Adipose tissue (tissue), 3 donors: ENCODE data around the gene ITGAL. TPM values are rescaled to one million over a fixed set of nuclear protein-coding genes. Genes with fewer than 3 reads are reported as not detected.
"Not testable (repeated sequence)": the region's sequence is repeated elsewhere in the genome, so short reads cannot be mapped to it uniquely, and the experiment has no call there.

Experiments
- H3K27ac ChIP-seq: one replicate; pipeline ENCODE4 v1.5.1; 2013; ENCODE audit warnings: low read depth, low read length
- WGBS, 3 donors: extraction: QIAGEN DNeasy Blood & Tissue Kit; methylation state at CpG; one replicate each; pipeline ENCODE4 v1.1.7; 2013; 5-methylcytosine and 5-hydroxymethylcytosine counted together
- polyA plus RNA-seq, 3 donors: library from polyadenylated mRNA; stranded (reverse); fragments of 200-250 nt; gene quantifications; one replicate each; pipeline ENCODE4 v1.2.3, GENCODE V29; 2013
- donor health status: healthy with polysubstance abuse.
- donor health status: Bipolar disorder and iron deficiency.
- donor health status: healthy.

ITGAL gene
- polyA plus RNA-seq, 3 donors = 1.2 to 5.3 (median 4.3) TPM

DNA sequence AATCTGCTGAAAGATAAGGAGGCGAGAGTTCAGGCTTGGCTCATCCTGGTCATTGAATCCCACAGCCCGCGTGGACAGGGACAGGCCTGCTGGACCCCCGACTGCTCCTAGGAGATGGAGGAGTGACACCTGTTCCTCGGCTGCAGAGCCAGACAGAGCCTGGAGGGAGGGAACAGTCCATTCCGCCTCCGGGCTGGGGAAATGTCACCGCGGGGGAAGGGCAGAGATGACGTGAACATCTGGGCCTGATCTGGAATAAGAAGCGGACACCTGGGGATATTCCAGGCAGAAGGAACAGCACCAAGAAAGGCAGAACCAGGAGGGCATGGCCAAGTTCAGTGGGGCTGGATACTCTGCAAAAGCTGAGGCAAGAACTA, 60.6 kb downstream of the ITGAL start:
- no peak overlapping the region for H3K27ac ChIP-seq
- 49 to 79% (median 71%) methylated on average over 11 of the region's 11 CpGs for WGBS, 3 donors

DNA sequence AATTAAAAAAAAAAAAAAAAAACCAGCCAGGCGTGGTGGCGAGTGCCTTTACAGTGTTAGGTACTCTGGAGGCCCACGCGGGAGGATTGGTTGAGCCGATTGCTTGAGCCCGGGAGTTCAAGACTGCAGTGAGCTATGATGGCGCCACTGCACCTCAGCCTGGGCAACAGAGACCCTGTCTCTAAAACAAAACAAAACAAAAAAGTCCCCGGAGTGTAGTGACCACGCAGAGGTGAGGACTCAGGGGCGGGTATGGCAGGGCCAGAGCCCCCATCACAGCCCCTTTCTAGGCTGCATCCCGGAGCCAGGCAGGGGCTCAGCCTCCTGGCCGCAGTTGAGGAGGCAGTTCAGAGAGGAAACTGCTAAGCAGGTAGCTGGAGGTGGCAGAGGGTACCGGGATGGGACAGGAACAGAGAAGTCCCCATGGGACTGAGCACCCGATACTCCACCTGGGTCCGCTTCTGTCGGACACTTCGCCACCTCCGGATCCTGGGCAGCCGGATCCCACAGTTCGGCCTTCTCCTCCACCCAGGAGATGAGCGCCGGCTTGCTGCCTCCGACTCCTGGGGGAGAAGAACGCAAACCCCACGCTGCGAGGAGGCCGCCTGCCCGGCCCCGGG, 61.3 kb downstream of the ITGAL start:
- WGBS, 3 donors = 10 to 15% (median 15%) methylated on average over 28 to 29 of the region's 29 CpGs
- H3K27ac ChIP-seq = peak overlapping the region; percentile 75

DNA sequence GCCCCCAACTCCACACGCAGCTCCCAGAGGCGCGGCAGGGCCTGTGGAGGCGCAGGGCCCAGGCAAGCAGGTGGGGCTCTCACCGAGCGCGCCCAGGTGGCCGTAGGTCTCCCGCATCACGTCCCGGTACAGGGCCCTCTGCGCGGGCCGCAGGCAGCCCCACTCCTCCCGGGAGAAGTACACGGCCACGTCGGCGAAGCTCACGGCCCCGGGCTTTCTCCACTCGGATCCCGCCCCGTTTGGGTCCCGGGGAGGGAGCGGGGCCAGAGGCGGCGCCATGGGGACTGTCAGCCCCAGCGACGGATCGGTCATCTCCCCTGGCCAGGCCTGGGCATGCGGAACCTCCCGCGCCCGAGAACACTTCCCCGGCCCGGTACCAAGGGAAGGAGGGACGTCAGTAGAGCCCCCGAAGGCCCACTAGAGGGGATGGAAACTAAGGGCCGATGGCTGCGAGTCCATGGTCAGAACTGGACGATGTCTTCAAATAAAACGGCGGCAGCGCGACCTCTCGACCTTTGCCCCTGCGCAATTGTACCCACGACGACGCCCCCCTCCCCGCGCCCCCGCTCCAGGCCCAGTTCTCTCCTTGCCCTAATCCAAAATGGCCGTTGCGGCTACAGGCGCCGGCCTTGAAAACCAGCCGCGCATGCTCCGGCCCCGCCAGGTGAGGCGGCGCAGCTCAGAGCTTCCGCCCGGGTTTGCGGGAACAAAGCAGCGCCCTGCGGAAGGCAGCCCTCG, 62.0 kb downstream of the ITGAL start, which contains the start of gene ZNF747:
Gene ZNF747 (minus strand): TSS at position 491 of the 738 bp plus-strand sequence. CDS start 179 bp downstream, at position 312.
- 0 to 1% (median 0%) methylated on average over 57 to 70 of the region's 70 CpGs for WGBS, 3 donors
- peak within 1 kb of the TSS; percentile 75 for H3K27ac ChIP-seq

DNA sequence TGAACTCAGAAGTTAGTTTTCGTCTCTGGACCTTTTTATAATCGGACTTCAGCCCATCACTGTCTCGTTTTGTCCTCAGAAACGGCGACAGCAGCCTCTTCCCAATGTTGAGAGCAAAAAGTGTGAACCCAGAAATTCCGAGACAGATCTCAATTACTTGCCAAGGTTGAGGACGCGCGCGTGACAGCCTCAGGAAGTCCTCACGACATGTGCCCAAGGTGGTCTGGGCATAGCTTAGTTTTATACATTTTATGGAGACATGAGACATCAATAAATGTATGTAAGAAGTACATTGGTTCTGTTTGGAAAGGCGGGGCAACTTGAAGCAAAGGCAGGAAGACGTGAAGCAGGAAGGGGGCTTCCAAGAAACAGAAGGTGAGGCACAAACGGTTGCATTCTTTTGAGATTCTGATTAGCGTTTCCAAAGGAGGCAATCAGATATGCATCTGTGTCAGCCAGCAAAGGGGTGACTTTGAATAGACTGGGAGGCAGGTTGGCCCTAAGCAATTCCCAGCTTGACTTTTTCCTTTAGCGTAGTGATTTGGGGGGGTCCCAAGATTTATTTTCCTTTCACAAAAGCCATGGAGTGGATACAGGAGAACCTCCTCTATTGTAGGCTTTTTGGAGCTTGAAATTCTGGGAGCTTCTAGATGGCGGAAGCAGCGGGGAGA, 62.7 kb downstream of the ITGAL start:
- WGBS, 3 donors = 2 to 7% (median 2%) methylated on average over 18 of the region's 18 CpGs
- no peak overlapping the region for H3K27ac ChIP-seq

DNA sequence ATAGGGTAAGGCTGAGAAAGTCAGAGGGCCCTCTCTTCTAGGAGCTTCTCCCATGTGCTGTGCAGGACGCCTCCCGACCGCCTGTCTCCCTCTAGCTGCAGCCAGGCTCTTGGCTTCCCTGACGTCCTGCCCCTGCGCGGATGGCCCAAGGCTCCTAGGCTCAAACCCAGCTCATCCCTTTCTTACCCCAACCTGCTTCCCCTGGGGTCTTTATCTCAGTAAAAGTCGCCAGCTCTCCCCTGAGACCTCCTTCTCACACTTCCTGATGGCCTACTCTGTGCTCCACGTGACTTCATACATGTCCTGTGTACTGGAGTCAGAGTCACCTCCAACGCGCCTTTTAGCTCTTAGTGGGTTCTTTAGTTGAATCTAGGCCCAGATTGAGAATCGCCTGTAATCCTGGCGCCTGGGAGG, 63.2 kb downstream of the ITGAL start:
- WGBS, 3 donors = 24 to 28% (median 25%) methylated on average over 12 of the region's 12 CpGs
- H3K27ac ChIP-seq = no peak overlapping the region

DNA sequence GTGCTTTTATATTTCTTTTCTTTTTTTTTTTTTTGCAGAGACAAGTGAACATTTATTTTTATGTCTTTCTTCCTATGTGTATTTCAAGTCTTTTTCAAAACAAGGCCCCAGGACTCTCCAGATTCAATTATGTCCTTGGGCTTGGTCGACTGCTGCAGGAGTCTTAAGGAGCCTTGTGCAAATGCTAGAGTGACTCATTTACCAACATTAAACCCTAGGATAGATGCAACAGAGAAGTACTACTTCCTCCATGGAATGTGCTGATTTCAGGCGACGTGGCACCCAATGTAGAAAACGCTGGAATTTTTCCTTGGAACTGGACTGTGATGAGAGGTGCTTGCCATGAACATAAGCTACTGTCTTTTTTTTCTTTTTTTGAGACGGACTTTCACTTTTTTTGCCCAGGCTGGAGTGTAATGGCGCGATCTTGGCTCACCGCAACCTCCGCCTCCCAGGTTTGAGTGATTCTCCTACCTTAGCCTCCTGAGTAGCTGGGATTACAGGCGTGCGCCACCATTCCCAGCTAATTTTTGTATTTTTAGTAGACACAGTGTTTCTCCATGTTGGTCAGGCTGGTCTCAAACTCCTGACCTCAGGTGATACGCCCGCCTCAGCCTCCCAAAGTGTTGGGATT, 64.0 kb downstream of the ITGAL start:
- 90 to 92% (median 90%) methylated on average over 13 of the region's 13 CpGs for WGBS, 3 donors
- not testable (repeated sequence) for H3K27ac ChIP-seq

DNA sequence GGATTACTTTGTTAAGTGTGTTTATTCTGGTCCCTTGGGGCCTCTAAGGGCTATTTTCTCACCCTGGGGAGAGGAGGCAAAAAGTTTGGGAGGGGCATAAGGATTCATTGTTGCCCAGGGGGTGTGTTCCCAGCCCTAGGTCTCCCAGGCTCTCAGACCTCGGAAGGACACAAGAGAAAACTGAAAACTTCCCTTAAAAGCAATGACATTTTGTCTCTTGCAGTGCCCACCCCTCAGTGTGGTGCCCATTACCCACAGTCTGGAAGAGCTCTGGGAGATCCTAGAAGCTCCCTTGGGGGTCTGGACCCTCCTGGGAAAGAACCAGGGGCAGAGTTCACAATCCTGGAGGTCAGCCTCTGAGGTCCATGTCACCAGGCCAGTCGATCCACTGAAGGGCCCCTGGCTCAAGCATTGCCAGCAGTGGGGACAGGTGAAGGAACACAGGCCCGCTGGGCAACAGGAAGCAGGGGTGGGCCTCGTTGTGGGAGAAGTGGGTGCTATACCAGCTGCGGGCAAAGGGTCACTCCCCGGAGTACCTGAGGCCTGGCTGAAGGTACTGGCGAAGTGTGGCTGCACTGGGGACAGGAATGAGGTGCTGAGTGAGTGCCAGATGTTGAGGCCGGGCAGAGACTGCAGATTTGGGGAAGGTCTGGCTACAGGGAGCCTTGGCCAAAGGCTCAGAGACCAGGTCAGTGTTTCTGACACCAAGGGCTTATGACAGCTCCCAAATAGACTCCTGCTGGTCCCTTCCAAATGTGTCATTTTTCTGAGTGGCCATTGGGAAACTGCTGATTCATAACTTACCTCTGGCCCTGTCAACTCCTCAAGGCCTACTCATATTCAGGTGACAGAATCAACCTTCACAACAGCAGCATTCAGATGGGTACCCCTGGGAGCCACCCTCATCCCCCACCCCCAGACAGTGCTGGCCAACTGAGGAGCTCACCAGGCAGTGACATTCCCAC, 66.7 kb downstream of the ITGAL start:
- 51 to 84% (median 80%) methylated on average over 8 of the region's 8 CpGs for WGBS, 3 donors
- no peak overlapping the region for H3K27ac ChIP-seq

DNA sequence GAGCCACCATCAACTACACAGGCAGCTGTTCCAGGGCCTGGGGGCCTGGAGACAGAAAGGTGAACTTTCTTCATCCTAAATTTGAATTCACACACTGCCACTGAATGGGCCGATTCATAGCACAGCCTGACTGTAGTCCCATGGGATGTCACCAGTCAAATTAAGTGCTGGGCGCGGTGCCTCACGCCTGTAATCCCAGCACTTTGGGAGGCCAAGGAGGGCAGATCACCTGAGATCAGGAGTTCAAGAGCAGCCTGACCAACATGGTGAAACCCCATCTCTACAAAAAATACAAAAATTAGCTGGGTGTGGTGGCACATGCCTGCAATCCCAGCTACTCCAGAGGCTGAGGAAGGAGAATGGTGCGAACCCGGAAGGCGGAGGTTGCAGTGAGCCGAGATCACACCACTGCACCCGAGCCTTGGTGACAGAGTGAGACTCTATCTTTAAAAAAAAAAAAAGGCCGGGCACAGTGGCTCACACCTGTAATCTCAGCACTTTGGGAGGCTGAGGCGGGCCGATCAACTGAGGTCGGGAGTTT, 67.5 kb downstream of the ITGAL start:
- 87 to 90% (median 88%) methylated on average over 13 of the region's 13 CpGs for WGBS, 3 donors
- not testable (repeated sequence) for H3K27ac ChIP-seq

DNA sequence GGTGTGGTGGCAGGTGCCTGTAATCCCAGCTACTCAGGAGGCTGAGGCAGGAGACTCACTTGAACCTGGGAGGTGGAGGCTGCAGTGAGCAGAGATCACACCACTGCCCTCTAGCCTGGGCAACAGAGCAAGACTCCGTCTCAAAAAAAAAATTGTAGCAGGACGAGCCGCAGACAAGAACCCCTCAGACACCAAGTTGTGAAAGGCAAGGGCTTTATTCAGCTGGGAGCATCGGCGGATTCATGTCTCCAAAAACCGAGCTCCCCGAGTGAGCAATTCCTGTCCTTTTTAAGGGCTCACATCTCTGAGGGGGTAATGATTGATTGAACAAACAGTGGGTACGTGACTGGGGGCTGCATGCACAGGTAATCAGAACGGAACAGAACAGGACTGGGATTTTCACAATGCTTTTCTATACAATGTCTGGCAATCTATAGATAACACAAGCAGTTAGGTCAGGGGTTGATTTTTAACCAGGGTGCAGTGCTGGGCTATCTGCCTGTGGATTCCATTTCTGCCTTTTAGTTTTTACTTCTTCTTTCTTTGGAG, 68.4 kb downstream of the ITGAL start:
- not testable (repeated sequence) for H3K27ac ChIP-seq
- 45 to 75% (median 71%) methylated on average over 9 of the region's 9 CpGs for WGBS, 3 donors

DNA sequence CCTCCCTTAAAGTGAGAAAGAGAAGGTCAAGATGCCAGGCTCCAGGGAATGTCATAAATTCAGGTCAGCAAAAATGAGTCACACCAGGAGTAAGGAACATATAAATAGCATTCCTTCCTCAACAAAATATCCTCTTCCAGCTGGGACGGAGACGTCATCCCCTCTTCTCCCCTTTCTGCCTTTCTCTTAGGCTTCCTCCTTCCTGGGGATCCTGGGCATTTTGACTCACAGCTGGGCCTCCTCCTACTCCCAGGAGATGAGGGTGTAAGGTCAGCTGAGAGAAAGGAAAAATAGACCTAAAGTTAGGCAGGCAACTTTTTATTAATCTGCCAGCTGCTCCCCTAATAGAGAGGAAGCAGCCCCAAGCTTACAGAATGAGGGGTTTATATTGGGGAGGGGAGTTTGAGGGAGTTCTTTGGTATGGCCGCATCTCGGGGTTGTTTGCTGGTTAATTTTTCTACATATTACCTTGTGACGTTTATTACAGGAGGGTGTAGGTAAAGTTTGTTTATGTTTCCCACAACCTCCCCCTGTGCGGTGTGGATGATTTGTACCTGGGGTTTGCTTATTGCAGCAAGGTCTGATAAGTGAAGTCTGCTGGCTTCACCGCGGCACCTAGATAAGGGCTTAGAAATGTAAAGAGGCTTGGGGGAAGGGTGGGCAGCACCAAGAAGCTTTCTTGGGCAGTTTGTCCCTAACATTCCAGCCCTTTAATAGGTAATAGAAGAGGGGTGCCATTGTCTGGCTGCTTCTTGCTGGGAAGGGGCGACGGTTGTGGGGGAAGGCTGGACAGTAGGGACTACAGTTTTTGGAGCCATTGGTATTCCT, 69.2 kb downstream of the ITGAL start:
- WGBS, 3 donors = 27 to 67% (median 58%) methylated on average over 10 of the region's 10 CpGs

DNA sequence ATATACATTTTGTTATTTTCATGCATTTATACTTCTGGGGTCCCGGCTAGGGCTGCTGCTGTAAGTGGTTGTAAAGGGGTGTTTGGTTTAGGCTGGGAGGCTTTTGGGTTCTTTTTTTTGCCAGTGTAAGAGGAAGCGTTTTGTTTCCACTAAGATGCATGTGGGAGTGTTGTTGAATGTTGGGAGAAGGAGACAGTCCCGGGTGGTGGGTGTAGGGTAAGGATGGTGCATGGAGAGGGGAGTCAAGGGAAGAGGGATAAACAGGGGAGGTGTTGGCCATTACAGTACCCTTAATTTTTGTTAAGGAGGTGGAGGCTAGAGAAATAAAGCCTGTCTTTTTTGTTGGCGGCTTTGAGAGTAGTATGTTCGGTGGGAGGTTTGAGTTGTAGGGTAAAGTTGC, 70.5 kb downstream of the ITGAL start:
- H3K27ac ChIP-seq = no peak overlapping the region
- WGBS, 3 donors = 80 to 84% (median 84%) methylated on average over 5 of the region's 5 CpGs

More for the DNA sequence above, 69.2 kb downstream of the ITGAL start:
- no peak overlapping the region for H3K27ac ChIP-seq

DNA sequence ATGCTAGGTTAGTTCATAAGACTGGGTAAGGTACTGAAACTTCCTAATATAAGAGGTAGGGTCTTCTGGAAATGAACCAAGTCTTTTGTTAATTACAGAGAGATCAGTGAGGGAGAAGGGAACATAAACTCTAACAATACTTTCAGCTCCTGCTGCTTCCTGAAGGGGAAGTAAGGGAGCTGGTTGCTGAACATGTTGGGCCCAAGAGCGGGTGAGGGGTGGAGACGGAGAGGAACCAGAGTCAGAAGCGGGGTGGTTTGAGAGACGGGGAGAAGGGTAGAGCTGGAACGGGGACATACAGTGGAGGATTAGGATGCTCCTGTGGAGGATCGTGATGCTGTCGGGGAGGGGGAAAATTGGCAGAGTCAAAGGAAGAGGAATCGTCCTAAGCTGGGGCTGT, 73.6 kb downstream of the ITGAL start:
- WGBS, 3 donors = 55 to 83% (median 62%) methylated on average over 8 of the region's 8 CpGs
- H3K27ac ChIP-seq = no peak overlapping the region

DNA sequence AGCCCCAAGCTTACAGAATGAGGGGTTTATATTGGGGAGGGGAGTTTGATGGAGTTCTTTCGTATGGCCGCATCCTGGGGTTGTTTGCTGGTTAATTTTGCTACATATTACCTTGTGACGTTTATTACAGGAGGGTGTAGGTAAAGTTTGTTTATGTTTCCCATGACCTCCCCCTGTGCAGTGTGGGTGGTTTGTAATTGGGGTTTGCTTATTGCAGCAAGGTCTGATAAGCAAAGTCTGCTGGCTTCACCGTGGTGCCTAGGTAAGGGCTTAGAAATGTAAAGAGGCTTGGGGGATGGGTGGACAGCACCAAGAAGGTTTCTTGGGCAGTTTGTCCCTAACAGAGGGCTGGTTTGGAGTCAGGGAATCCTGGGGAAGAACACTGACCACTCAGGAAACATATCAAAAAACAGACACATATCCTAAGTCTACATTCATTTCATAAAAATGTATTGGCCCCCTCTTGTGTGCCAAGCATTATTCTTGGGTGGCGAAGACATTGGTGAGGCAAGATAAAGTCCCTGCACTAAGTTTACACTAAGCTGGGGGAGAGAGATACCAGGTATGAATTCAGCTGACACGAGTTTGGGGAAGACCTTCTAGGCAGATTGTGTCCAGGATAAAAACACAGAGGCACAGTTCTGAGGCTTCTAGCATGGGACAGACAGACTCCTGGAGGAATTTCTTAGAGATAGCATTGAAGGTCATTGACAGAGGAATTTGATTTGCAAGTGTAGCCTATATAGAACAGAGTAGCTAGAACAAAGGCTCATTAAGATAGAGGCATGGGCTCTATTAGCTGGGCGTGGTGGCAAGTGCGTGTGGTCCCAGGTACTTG, 76.1 kb downstream of the ITGAL start:
- H3K27ac ChIP-seq = no peak overlapping the region
- 66 to 83% (median 71%) methylated on average over 8 of the region's 8 CpGs for WGBS, 3 donors

DNA sequence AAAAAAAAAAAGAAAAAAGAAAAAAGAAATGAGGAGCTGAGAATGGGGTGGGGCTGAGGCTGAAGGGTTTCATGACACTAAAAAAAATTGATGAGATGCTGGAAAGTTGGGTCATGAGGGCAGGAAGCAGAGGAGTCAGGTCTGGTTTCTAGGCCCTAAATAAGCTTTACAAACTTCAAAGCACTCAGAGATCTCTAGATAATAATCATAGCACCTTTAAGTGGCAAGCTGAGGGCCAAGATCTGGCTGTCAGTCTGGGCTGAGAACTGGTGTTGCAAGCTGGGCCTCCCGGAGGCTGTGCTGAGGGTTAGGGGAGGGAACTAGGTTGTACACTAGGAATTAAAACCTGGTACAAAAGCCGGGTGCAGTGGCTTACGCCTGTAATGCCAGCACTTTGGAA, 79.2 kb downstream of the ITGAL start:
- WGBS, 3 donors = 53 to 65% (median 59%) methylated on average over 3 of the region's 3 CpGs
- H3K27ac ChIP-seq = no peak overlapping the region

DNA sequence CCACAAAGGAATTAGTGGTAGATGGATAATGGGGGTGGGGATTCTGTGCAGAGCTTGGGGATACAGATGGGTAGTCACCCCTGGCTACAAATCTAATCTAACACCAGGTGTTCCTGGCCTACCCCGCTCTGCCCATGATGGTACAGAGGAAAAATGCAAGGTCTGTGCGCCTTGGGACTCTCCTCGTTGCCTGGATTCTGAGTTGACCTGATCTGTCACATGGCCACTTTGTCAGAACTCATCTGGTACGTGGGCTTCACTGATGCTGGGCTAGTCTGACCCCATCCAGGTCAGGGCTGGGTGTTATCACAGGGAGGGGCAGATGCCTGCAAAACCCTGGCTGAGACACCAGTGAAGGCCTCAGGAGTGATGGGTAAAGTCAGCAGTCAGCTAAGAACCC, 80.4 kb downstream of the ITGAL start:
- WGBS, 3 donors = 82 to 93% (median 89%) methylated on average over 4 of the region's 4 CpGs
- H3K27ac ChIP-seq = no peak overlapping the region

DNA sequence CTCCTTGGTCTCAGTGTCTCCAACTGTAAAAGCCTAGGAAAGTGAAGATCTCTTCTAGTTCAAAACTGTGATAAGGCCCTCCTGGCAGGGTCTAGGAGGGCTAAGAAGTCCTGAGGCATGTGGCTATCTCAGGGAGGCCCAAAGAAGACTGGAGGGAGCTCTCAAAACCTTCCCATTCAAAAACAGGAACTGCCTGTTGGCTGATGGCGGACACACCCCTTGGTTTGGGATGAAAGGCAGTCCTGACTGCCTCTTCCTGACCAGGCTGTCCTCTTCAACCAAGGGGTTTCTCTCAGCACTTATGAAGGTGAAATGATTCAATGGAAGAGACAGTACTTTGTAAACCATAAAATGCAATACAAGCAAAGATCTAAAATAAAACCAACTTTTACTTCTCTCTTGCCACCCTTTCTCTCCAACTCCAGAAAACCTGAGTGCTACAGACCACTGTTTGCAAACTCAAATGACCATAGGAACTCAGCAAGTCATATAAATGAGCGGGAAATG, 80.9 kb downstream of the ITGAL start:
- 73 to 91% (median 91%) methylated on average over 2 of the region's 2 CpGs for WGBS, 3 donors
- H3K27ac ChIP-seq = no peak overlapping the region
